H9 (cell line): ENCODE data around the gene ARPP21. TPM values are rescaled to one million over a fixed set of nuclear protein-coding genes. Genes with fewer than 3 reads are reported as not detected.

ENCODE experiments used
- DNase-seq: peaks from one replicate; pipeline ENCODE4 v3.0.0-alpha.2; 2017
- H2AFZ ChIP-seq: one replicate; pipeline ENCODE4 v1.6.1; 2013; ENCODE audit warnings: mild to moderate bottlenecking, low read length, control low read depth, moderate library complexity
- H2AK5ac ChIP-seq: 2 replicates; pipeline ENCODE4 v1.6.1; 2013; ENCODE audit warnings: low read length, control low read depth, mixed read lengths; ENCODE audit not compliant: insufficient read length
- H2BK120ac ChIP-seq: one replicate; pipeline ENCODE4 v1.6.1; 2013; ENCODE audit warnings: low read depth, mild to moderate bottlenecking, low read length, control low read depth, inconsistent platforms; ENCODE audit not compliant: poor library complexity, severe bottlenecking
- H2BK12ac ChIP-seq: 2 replicates; pipeline ENCODE4 v1.6.1; 2013; ENCODE audit warnings: low read length, control low read depth, mixed read lengths, low read depth; ENCODE audit not compliant: insufficient read length
- H2BK15ac ChIP-seq: 2 replicates; pipeline ENCODE4 v1.6.1; 2013; ENCODE audit warnings: low read depth, low read length, control low read depth
- H2BK20ac ChIP-seq: one replicate; pipeline ENCODE4 v1.6.1; 2013; ENCODE audit warnings: low read depth, mild to moderate bottlenecking, low read length, control low read depth, inconsistent platforms; ENCODE audit not compliant: poor library complexity, severe bottlenecking
- H2BK5ac ChIP-seq: 2 replicates; pipeline ENCODE4 v1.6.1; 2013; ENCODE audit warnings: low read length, control low read depth, mixed read lengths; ENCODE audit not compliant: insufficient read length
- H3K14ac ChIP-seq: 2 replicates; pipeline ENCODE4 v1.6.1; 2013; ENCODE audit warnings: low read length, control low read depth; ENCODE audit not compliant: insufficient read depth
- H3K18ac ChIP-seq: 2 replicates; pipeline ENCODE4 v1.6.1; 2013; ENCODE audit warnings: low read depth, mild to moderate bottlenecking, mixed read lengths, low read length, control low read depth; ENCODE audit not compliant: insufficient read length
- H3K23ac ChIP-seq: 2 replicates; pipeline ENCODE4 v1.6.1; 2013; ENCODE audit warnings: low read length, control low read depth, mixed read lengths, low read depth; ENCODE audit not compliant: insufficient read length
- H3K23me2 ChIP-seq: 2 replicates; pipeline ENCODE4 v1.6.1; 2013; ENCODE audit warnings: low read depth, mild to moderate bottlenecking, mixed read lengths, low read length, control low read depth; ENCODE audit not compliant: insufficient read length, poor library complexity, severe bottlenecking
- H3K27ac ChIP-seq: 2 replicates; pipeline ENCODE4 v1.5.1; 2013; ENCODE audit warnings: low read length, control low read depth, mixed read lengths, low read depth; ENCODE audit not compliant: insufficient read length
- H3K27me3 ChIP-seq: 2 replicates; pipeline ENCODE4 v1.6.1; 2013; ENCODE audit warnings: low read length, control low read depth, inconsistent platforms; ENCODE audit not compliant: insufficient read depth
- H3K4ac ChIP-seq: 2 replicates; pipeline ENCODE4 v1.6.1; 2013; ENCODE audit warnings: low read depth, mild to moderate bottlenecking, control low read depth, inconsistent platforms, low read length, moderate library complexity
- H3K4me1 ChIP-seq: 2 replicates; pipeline ENCODE4 v1.6.1; 2013; ENCODE audit warnings: low read length, control low read depth, inconsistent platforms; ENCODE audit not compliant: insufficient read depth
- H3K4me2 ChIP-seq: 2 replicates; pipeline ENCODE4 v1.6.1; 2013; ENCODE audit warnings: low read length, control low read depth, mixed read lengths; ENCODE audit not compliant: insufficient read length, insufficient read depth
- H3K56ac ChIP-seq: 2 replicates; pipeline ENCODE4 v1.6.1; 2013; ENCODE audit warnings: low read depth, mild to moderate bottlenecking, mixed read lengths, low read length, control low read depth; ENCODE audit not compliant: insufficient read length
- H3K79me1 ChIP-seq: 2 replicates; pipeline ENCODE4 v1.6.1; 2013; ENCODE audit warnings: low read depth, mild to moderate bottlenecking, moderate library complexity, low read length, control low read depth, inconsistent platforms; ENCODE audit not compliant: insufficient read depth, poor library complexity, severe bottlenecking
- H3K79me2 ChIP-seq: 2 replicates; pipeline ENCODE4 v1.6.1; 2013; ENCODE audit warnings: low read length, control low read depth, inconsistent platforms; ENCODE audit not compliant: insufficient read depth
- H3K9ac ChIP-seq: 2 replicates; pipeline ENCODE4 v1.6.1; 2013; ENCODE audit warnings: low read length, control low read depth, mixed read lengths; ENCODE audit not compliant: insufficient read length; ENCODE audit errors: extremely low read depth
- H3K9me3 ChIP-seq: one replicate; pipeline ENCODE4 v1.6.1; 2013; ENCODE audit warnings: low read depth, low read length, inconsistent platforms; ENCODE audit not compliant: control insufficient read depth
- H3T11ph ChIP-seq: one replicate; pipeline ENCODE4 v1.6.1; 2013; ENCODE audit warnings: mild to moderate bottlenecking, low read length, control low read depth, inconsistent platforms
- H4K20me1 ChIP-seq: one replicate; pipeline ENCODE4 v1.6.1; 2013; ENCODE audit not compliant: control insufficient read depth, insufficient read length, insufficient read depth
- H4K5ac ChIP-seq: 2 replicates; pipeline ENCODE4 v1.6.1; 2013; ENCODE audit warnings: low read depth, mild to moderate bottlenecking, mixed read lengths, low read length, control low read depth; ENCODE audit not compliant: insufficient read length
- H4K8ac ChIP-seq: replicated peaks from 2 replicates; pipeline ENCODE4 v1.6.1; 2013; ENCODE audit warnings: low read length, control low read depth, mixed read lengths, low read depth; ENCODE audit not compliant: insufficient read length
- H4K91ac ChIP-seq: 2 replicates; pipeline ENCODE4 v1.6.1; 2013; ENCODE audit warnings: low read depth, mild to moderate bottlenecking, moderate library complexity, mixed read lengths, low read length, control low read depth; ENCODE audit not compliant: insufficient read length
- H3K27ac Mint-ChIP-seq, 3 experiments: 2 replicates in 2 of 3; 3 replicates in 1 of 3; pipeline ENCODE4 v1.8.0; 2020 to 2021; ENCODE audit warnings: mixed read lengths in 3 of 3, mild to moderate bottlenecking in 1 of 3, moderate library complexity in 1 of 3
- H3K27me3 Mint-ChIP-seq: 2 replicates; pipeline ENCODE4 v1.8.0; 2021; ENCODE audit warnings: low read depth, mild to moderate bottlenecking, moderate library complexity, mixed read lengths
- H3K36me3 Mint-ChIP-seq, 3 experiments: 2 replicates in 2 of 3; 3 replicates in 1 of 3; pipeline ENCODE4 v1.8.0; 2020 to 2021; ENCODE audit warnings: low read depth in 3 of 3, mixed read lengths in 3 of 3; ENCODE audit not compliant: insufficient read depth in 1 of 3
- H3K4me1 Mint-ChIP-seq, 2 experiments: 2 replicates each; pipeline ENCODE4 v1.8.0; 2020; ENCODE audit warnings: mixed read lengths in 2 of 2
- H3K4me3 Mint-ChIP-seq, 2 experiments: 2 replicates in 1 of 2; 3 replicates in 1 of 2; pipeline ENCODE4 v1.8.0; 2020 to 2021; ENCODE audit warnings: mild to moderate bottlenecking in 2 of 2, mixed read lengths in 2 of 2, moderate library complexity in 1 of 2
- H3K9me3 Mint-ChIP-seq, 2 experiments: 2 replicates in 1 of 2; 3 replicates in 1 of 2; pipeline ENCODE4 v1.8.0; 2020; ENCODE audit warnings: mild to moderate bottlenecking in 2 of 2, mixed read lengths in 2 of 2, moderate library complexity in 1 of 2
- CTCF ChIP-seq: fragments of 200-600 bp; sonication (generic); conservative IDR thresholded peaks from 3 replicates; pipeline ENCODE4 v1.8.0; 2021; ENCODE audit warnings: antibody characterized with exemption, mild to moderate bottlenecking
- WGBS: extraction: QIAGEN DNeasy Blood & Tissue Kit; methylation state at CpG from one replicate; pipeline ENCODE4 v1.1.7; 2013; ENCODE audit warnings: missing lambda C conversion rate, low lambda C conversion rate, mixed read lengths; ENCODE audit not compliant: insufficient read length; ENCODE audit errors: extremely low coverage; 5-methylcytosine and 5-hydroxymethylcytosine counted together
- total RNA-seq: library from RNA; stranded (reverse); gene quantifications from 2 replicates; pipeline ENCODE4 v1.2.1, GENCODE V29; 2021

Gene ARPP21
- total RNA-seq, 1 experiment from 2014 or later: not detected

GRCh38 chr3:35705904-35706303, 66.6 kb downstream of the ARPP21 start:
- Mint-ChIP-seq H3K27me3 (peaks cover 20% of the 10 kb centered on the region), H3K4me3 (no peak overlapping the region), H3K9me3 (no peaks in the 10 kb centered on the region), H3K27ac (no peak overlapping the region), H3K4me1 (0 out of 4 replicates have a peak, but pooled peaks cover 0 to 4% of the 10 kb centered on the region in 2 experiments), H3K36me3 (no peaks in the 10 kb centered on the region)
- Histone ChIP-seq H3K9ac (no peak overlapping the region), H3K27me3 (no peaks in the 10 kb centered on the region), H3T11ph (no peak overlapping the region), H4K8ac (no peak overlapping the region), H2AFZ (no peak overlapping the region), H3K9me3 (no peaks in the 10 kb centered on the region), H3K79me1 (no peaks in the 10 kb centered on the region), H3K4me2 (no peak overlapping the region), H4K20me1 (no peaks in the 10 kb centered on the region), H2BK20ac (no peak overlapping the region), H3K4me1 (no peaks in the 10 kb centered on the region), H2BK15ac (no peak overlapping the region), H2BK5ac (no peak overlapping the region), H2BK120ac (no peak overlapping the region), H2BK12ac (no peak overlapping the region), H4K91ac (no peak overlapping the region), H3K4ac (no peak overlapping the region), H4K5ac (no peak overlapping the region), H3K18ac (no peak overlapping the region), H2AK5ac (no peak overlapping the region), H3K23me2 (no peaks in the 10 kb centered on the region), H3K56ac (no peak overlapping the region), H3K27ac (no peak overlapping the region), H3K23ac (no peak overlapping the region), H3K14ac (no peak overlapping the region), H3K79me2 (no peaks in the 10 kb centered on the region)
- no CpG with 5 or more reads among the region's 3 CpGs for WGBS
- no peak for DNase-seq
- TF ChIP-seq CTCF: no peak
